Measurements from ENCODE around the gene CRK. TPM values are rescaled to one million over a fixed set of nuclear protein-coding genes. Genes with fewer than 3 reads are reported as not detected.

The CRK gene
- total and polyA plus RNA-seq, 2 donors (not counting 1 experiment from before 2014, with no cell fraction given), result 120 to 138 TPM

DNA sequence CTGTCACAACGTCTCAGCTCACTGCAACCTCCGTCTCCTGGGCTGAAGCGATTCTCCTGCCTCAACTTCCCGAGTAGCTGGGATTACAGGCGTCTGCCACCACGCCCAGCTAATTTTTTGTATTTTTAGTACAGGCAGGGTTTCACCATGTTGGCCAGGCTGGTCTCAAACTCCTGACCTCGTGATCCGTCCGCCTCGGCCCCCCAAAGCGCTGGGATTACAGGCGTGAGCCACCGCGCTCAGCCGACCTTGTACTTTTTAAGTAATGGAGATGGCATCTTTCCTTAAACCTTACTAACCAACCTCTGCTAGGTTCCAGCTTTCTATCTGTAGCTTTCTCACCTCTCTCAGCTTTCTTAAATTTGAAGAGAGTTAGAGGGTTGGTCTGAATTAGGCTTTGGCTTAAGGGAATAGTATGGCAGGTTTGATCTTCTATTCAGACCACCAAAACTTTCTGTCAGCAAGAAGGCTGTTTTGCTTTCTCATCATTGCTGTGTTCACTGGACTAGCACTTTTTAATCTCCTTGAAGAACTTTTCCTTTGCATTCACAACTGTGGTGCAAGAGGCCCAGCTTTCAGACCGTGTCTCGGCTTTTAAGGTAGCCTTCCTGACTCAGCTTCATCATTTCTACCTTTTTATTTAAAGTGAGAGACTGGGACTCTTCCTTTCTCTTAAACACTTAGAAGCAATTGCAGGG lies 84.0 kb downstream of the CRK start:
- H2AFZ ChIP-seq (ENCODE audit: low read length), result no peak overlapping the region
- no peak for TF ChIP-seq EZH2 (IDR thresholded peaks at IDR 0.05; ENCODE audit: low read length, missing control alignments)
- TF ChIP-seq, protein P1, sequence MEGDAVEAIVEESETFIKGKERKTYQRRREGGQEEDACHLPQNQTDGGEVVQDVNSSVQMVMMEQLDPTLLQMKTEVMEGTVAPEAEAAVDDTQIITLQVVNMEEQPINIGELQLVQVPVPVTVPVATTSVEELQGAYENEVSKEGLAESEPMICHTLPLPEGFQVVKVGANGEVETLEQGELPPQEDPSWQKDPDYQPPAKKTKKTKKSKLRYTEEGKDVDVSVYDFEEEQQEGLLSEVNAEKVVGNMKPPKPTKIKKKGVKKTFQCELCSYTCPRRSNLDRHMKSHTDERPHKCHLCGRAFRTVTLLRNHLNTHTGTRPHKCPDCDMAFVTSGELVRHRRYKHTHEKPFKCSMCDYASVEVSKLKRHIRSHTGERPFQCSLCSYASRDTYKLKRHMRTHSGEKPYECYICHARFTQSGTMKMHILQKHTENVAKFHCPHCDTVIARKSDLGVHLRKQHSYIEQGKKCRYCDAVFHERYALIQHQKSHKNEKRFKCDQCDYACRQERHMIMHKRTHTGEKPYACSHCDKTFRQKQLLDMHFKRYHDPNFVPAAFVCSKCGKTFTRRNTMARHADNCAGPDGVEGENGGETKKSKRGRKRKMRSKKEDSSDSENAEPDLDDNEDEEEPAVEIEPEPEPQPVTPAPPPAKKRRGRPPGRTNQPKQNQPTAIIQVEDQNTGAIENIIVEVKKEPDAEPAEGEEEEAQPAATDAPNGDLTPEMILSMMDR (conservative IDR thresholded peaks at IDR 0.05 in 1 of 2, IDR thresholded peaks at IDR 0.05 in 1 of 2; ENCODE audit: low read depth in 1 of 2, low read length in 2 of 2), result no peak
- H3K4me3 ChIP-seq (replicated peaks in 1 of 4; ENCODE audit: control extremely low read depth in 1 of 4, insufficient read depth in 1 of 4, low read depth in 3 of 4, low read length in 4 of 4), result no peak overlapping the region
- H3K9ac ChIP-seq (ENCODE audit: insufficient read depth, low read length), result no peak overlapping the region
- H3K27ac ChIP-seq (ENCODE audit: insufficient read depth, low read length), result no peak overlapping the region
- peaks cover 100% of the 10 kb centered on the region for H3K79me2 ChIP-seq (ENCODE audit: control insufficient read depth, insufficient read depth, low read length)
- H3K36me3 ChIP-seq (ENCODE audit: control insufficient read depth, insufficient read depth, low read length), result no peaks in the 10 kb centered on the region
- H3K4me2 ChIP-seq (ENCODE audit: extremely low read depth, insufficient read depth, low read length), result no peak overlapping the region
- no peak for DNase-seq (ENCODE audit: low read depth in 2 of 2)
- H3K9me3 ChIP-seq (ENCODE audit: control insufficient read depth, insufficient read depth, low read depth, low read length), result no peaks in the 10 kb centered on the region
- peaks cover 15% of the 10 kb centered on the region for H3K4me1 ChIP-seq (ENCODE audit: control insufficient read depth, extremely low read depth, insufficient read depth, low read length)
- peaks cover 6% of the 10 kb centered on the region for H4K20me1 ChIP-seq (ENCODE audit: control insufficient read depth, extremely low read depth, insufficient read depth, low read length)
- no peaks in the 10 kb centered on the region for H3K27me3 ChIP-seq (ENCODE audit: control insufficient read depth, insufficient read depth, low read length)

Other genes starting within 250 kb of the CRK start
- gene BHLHA9, start 185.8 kb downstream of the CRK start, total RNA-seq, result not detected in 2 replicates
- not detected in 2 replicates for gene BHLHA9, start 185.8 kb downstream of the CRK start, polyA plus RNA-seq
- not detected in 2 replicates for gene TRARG1, start 176.6 kb downstream of the CRK start, total RNA-seq
- not detected in 2 replicates for gene TRARG1, start 176.6 kb downstream of the CRK start, polyA plus RNA-seq
- 307 and 364 TPM in 2 replicates for gene YWHAE, start 56.0 kb downstream of the CRK start, total RNA-seq
- gene YWHAE, start 56.0 kb downstream of the CRK start, polyA plus RNA-seq, result 1,742 and 2,155 TPM in 2 replicates
- gene MYO1C, start 36.5 kb upstream of the CRK start, total RNA-seq, result 113 and 190 TPM in 2 replicates
- gene MYO1C, start 36.5 kb upstream of the CRK start, polyA plus RNA-seq, result 164 and 180 TPM in 2 replicates
- gene INPP5K, start 60.4 kb upstream of the CRK start, total RNA-seq, result 32.1 and 34.5 TPM in 2 replicates
- gene INPP5K, start 60.4 kb upstream of the CRK start, polyA plus RNA-seq, result 18.6 and 21.0 TPM in 2 replicates
- 10.8 and 12.6 TPM in 2 replicates for gene PITPNA, start 106.6 kb upstream of the CRK start, total RNA-seq
- 58.3 and 63.6 TPM in 2 replicates for gene PITPNA, start 106.6 kb upstream of the CRK start, polyA plus RNA-seq
- gene SLC43A2, start 172.6 kb upstream of the CRK start, total RNA-seq, result 2.3 and 8.4 TPM in 2 replicates
- gene SLC43A2, start 172.6 kb upstream of the CRK start, polyA plus RNA-seq, result 7.4 and 13.7 TPM in 2 replicates
- 0.77 and 0.99 TPM in 2 replicates for gene SCARF1, start 189.5 kb upstream of the CRK start, total RNA-seq
- gene SCARF1, start 189.5 kb upstream of the CRK start, polyA plus RNA-seq, result 0.09 and 2.4 TPM in 2 replicates
- gene RILP, start 193.6 kb upstream of the CRK start, total RNA-seq, result 11.0 and 12.4 TPM in 2 replicates
- gene RILP, start 193.6 kb upstream of the CRK start, polyA plus RNA-seq, result 6.5 and 7.4 TPM in 2 replicates
- 74.5 and 122 TPM in 2 replicates for gene PRPF8, start 228.6 kb upstream of the CRK start, total RNA-seq
- gene PRPF8, start 228.6 kb upstream of the CRK start, polyA plus RNA-seq, result 88.9 and 140 TPM in 2 replicates

All from fibroblast of lung (primary cell).